ENCODE measurements around the gene TMEM245.
A peak's percentile ranks its signal among the peaks of the same experiment; 100 is the strongest.

The TMEM245 gene

GRCh38 chr9:109119439-109120203 lies at the start of gene TMEM245:
Gene TMEM245 (minus strand): TSS chr9:109119947. CDS start chr9:109119913, 34 bp downstream.
- peak; percentile 97 to 98 for DNase-seq

DNA sequence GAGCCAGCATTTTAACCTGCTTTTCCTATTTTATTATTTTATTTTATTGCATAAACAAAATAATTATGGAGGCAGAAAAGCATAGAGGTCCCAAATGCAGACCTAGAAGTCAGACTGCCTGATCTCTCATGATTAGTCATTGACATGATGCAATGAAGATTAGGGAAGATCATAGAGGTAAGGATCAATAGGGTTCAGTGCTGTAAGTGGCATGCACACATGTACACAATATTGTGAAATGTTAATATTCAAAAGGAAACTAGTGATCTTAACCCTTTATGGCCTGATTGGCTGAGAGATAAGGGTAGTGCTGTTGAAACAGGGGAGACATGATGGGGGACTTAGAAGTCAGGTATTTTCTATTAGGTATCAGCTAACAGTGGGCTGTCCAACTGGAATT lies 48.4 kb upstream of the TMEM245 start:
- no peak for DNase-seq

DNA sequence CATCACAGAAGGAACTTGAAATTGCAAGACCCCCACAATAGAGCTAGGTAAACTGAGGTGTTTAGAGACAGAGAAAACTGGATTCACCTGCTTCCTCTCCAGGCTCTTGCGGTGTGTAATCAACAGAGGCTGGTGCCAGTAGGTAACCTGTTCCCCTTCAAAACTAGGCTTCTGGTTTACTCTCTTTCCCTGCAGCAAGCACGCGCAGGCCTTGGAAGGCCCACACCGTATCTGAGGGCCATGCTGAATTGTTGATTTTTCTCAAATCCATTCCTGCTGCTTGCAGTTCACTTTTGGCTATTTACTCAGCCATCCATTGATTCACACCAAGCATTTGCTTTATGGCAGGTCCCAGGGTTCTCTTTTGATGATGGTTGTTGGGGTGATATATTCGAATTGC lies 48.0 kb upstream of the TMEM245 start:
- DNase-seq = no peak

DNA sequence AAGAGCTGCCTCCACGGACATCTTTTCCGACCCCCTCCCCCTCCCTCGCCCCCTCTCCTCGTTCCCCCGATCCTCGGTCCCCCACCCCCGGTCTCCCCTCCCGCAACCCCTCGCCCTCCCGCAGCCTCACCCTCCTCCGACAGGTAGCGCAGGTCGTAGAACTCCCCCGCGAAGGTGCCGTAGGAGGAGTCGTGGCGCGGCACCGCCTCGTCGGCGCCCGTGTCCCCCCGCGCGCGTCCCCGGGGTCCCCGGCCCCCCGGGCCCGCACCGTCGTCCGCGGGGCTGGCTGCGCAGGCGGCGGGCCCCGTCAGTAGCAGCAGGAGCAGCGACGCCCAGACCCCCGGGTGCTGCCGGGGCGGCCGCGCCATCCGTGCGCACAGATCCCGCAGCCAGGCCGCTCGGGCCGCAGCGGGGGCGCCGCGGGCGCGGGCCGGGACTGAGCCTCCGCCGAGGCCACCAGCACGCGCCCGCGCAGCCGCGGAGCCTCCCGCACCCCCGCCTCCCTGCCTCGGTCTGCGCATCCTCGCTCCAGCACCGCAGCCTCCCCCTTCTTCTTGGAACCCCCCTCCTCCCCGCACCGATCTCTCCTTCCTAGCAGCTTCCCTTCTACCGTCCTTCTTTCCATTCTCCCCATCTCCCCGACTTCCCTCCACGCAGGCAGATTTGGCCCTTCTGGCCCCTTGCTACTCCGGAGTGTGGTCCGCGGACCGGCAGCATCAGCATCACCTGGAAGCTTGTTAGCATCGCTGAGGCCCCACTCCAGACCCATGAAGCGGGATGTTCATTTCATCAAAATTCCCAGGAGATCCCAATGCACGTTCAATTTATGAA lies 47.2 kb upstream of the TMEM245 start, which contains the start of gene FRRS1L:
TSS of gene FRRS1L (minus strand) at position 479 of the 831 bp plus-strand sequence. CDS start at position 368, 111 bp downstream.
- DNase-seq = peak in 1 of 2 experiments; percentile 38

DNA sequence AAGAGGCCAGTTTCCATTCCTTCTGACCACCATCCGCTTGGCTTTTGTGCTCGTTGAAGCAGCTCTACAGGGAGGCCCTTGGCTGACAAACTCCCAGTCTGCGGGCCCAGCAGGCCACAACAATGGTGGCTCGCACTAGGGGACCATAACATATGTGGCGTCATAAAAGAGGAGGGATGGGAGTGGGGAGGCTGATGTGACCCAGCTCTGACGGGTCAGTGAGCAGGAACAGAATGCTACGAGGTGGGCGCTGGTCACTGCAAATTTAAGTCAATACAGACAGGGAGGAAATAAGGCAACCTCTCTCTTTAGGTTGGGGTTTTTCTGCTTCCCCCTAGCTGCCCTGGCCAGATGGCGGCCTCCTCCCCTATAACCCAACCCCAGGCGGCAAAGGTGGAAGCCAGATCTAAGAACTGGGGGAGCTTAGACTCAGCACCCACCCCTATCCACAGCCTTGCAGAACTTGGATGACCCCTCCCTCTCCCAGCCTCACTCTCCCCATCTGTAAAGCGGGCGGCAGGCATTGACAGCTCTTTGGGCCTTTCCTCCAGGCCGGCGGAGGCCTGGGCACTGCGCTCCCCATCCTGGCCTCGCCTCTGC lies 46.5 kb upstream of the TMEM245 start:
- no peak for DNase-seq

DNA sequence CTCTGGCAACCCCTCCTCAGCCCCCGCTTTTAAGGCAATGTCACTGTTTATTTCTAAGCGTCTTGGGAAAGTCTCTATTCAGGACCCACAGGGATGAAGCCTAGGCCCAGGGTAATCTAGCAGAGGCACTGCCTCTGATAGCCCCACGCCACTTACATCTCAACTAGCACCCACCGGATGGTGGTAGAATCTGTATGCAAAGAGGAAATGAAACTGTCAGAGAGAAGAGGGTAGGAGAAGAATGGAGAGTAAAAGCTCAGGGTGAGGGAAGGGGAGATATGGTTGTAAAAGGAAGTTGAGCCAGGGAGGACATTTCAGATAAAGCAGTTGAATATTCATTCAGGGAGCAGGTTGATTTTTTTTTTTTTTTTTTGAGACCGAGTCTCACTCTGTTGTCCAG lies 44.3 kb upstream of the TMEM245 start:
- no peak for DNase-seq

- DNase-seq = no peak
Observed at GRCh38 chr9:109163194-109163593, 43.4 kb upstream of the TMEM245 start.

- DNase-seq = no peak
Observed at GRCh38 chr9:109162677-109163076, 42.9 kb upstream of the TMEM245 start.

GRCh38 chr9:109161471-109161870 lies 41.7 kb upstream of the TMEM245 start:
- no peak for DNase-seq

DNA sequence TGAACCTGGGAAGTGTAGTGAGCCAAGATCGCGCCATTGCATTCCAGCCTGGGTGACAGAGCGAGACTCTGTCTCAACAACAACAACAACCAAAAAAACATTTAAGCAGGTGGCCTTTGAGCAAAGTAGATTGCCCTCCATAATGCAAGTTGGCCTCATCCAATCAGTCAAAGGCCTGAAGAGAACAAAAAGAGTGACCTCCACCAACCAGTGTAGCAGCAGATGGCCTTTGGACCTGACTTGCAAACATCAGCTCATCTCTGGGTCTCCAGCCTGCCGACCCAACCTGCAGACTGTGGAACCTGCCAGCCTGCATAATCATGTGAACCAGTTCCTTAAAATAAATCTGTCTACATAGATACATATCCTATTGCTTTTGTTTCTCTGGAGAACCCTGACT lies 39.8 kb upstream of the TMEM245 start:
- no peak for DNase-seq

DNA sequence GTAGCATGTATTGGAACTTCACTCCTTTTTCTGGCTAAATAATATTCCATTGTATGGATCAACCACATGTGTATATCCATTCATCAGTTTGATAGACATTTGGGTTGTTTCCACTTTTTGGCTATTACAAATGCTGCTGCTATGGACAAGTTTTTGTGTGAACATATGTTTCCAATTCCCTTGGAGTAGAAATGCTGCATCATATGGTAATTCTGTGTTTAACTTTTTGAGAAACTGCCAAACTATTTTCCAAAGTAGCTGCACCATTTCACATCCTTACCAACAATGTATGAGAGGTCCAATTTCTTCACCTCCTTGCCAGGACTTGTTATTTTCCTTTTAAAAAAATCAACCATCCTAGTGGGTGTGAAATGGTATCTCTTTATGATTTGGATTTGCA lies 38.9 kb upstream of the TMEM245 start:
- DNase-seq = no peak

- no peak for DNase-seq
Observed at GRCh38 chr9:109156708-109157107, 37.0 kb upstream of the TMEM245 start.

GRCh38 chr9:109150925-109151545 lies 31.3 kb upstream of the TMEM245 start:
- DNase-seq = no peak

DNA sequence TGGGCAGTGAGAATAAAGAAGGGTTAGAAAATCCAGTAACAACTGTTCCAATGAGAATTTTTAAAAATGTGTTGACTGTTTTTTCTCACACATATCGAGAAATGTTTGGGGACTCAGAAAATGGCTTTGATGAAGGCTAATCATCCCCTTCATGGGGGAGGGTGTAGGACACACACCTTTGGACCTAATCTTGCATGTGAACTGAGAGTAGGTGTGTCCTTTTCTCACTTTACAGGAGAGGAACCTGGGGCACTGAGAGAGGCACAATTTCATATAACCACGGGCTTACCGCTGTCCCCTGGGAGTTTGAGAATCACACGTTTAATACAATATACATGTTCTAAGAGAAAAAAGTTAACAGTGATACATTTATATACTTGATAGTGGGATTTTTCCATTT lies 30.0 kb upstream of the TMEM245 start:
- DNase-seq = no peak

DNA sequence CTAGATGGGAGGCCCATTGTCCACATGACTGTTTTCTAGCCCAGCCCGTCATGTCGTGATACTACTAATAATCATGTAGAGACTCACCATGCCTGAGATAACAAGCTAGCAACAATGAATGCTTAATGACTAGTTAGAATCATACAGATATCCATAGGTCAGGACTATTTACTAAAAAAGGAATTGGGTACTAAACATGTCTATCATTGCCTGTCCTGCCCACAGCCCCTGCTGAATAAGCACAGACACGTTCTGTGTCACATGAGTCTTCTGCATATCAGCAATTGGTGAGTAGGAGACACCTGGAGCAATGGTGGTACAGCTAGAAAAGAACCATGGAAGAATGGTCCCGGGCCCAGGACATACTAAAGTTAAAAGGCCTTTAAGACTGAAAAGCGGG lies 29.3 kb upstream of the TMEM245 start:
- no peak for DNase-seq

GRCh38 chr9:109145051-109145450 lies 25.3 kb upstream of the TMEM245 start:
- DNase-seq = no peak

DNA sequence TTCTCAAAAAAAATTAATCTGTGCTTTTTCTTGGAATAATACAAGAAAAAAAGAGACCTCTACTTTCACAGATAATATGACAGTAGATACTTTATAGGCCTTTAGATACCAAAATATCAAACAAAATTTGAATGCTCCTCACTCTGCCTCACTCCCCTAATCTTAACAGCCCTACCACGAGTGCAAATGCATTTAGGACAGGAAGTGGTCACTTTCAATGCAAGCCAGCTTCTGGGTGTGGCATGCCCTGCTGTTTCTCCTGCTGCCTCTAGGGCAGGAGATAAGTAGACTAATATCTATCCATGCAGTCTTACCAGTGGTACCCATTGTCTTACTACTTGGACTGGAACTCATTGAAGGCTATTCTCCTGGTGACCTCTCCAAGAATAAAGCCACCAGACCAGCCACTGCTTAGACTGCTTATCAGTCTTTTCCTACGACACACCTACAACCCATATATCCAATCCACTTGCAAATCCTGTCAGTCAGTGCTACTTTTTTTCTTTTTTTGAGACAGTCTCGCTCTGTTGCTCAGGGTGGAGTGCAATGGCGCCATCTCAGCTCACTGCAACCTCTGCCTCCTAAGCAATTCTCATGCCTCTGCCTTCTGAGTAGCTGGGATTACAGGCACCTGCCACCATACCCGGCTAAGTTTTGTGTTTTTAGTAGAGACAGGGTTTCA lies 24.3 kb upstream of the TMEM245 start:
- DNase-seq = no peak

GRCh38 chr9:109141375-109141774 lies 21.6 kb upstream of the TMEM245 start:
- no peak for DNase-seq

DNA sequence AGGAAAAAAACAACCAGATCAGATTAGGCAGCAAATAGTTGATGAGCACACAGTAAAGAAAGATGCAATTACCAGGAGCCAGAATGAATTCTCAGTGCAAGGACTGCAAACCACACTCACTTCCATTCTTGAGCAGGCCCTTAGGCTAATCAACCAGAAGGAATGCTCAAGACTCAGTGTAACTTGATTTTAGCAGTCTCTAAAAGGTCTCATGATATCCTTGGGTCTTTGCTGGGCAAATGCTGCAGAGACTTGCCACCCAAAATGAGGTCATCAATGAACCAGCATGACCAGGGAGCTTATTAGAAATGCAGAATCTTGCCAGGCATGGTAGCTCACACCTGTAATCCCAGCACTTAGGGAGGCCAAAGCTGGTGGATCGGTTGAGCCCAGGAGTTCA lies 20.1 kb upstream of the TMEM245 start:
- DNase-seq = no peak

- no peak for DNase-seq
Observed at GRCh38 chr9:109138421-109138820, 18.7 kb upstream of the TMEM245 start.

DNA sequence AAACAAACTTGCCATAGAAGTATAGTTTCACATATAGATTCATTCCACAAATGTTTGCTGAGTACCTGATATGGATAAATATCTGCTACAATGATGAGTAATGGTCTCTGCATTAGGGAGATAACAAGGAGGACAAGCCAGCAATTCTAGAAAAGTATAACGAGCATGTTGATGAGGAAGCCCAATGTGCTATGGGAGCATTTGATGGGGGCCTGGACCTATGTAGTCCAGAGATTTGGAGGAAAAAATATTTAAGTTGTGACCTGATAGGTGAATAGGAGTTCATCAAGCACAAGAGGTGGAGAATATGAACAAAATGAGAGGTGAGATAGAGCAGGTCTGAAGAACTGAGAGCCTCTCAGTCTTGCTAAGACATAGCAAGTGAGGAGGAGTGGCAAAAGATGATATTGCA lies 14.4 kb upstream of the TMEM245 start:
- no peak for DNase-seq

GRCh38 chr9:109133533-109133932 lies 13.8 kb upstream of the TMEM245 start:
- DNase-seq = no peak
